Measurements from ENCODE around the gene CUBN.

The CUBN gene

DNA sequence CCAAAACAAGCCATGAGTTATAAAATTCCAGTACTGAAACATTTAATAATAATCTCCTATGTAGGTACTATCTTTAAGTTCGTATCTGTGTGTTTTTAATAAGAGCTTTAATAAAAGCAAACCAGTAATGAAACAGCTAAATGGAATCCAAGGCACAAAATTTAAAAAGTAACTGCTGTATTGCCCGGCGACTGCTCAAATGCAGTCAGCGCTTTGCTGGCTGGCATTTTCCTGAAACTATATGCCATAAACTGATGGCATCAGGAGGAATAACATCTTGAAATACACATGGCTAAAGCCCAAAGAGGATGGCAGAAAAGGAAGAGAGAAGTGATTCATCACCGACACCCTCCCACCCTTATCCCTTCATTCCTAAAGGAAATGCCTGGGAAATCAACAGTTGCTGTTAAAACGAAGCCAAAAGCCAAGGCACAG is 133.1 kb downstream of the CUBN start:
- peak; percentile 51 for DNase-seq

DNA sequence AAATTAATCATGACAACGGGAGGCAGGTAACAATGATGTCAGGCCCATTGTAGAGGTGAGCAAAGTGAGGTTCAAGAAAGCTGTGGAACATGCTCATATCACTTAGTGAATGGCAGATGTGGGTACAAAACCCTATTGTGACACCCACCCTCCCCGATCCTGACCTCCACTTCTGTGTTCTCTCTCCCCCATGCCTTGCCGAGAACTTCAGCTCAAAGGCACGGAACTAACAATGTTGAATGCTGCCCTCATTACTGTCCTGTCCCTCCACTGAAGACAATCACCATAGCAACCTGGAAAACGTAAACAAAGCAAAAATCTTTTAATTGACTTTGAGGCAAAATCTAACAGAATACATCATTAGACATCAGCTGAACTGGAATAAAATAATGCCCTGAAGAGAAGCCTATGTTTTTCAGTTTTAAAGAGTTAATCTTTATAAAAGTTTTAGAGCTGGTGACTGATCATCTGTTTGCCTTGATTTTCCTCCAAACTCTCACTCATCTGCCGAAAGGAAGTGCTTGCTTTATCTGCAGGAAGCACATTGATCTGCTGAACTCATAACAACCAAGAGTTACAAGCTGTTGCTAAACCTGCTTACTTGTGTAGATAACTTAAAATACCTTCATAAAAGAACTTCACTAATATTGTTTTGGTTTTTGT is 133.6 kb downstream of the CUBN start:
- peak; percentile 86 for DNase-seq
- H3K27me3 ChIP-seq (ENCODE audit: insufficient read depth, low read length, poor library complexity) = no peaks in the 10 kb centered on the region
- H3K79me2 ChIP-seq (ENCODE audit: control insufficient read depth, insufficient read depth, low read length) = no peaks in the 10 kb centered on the region
- H2BK15ac ChIP-seq (replicated peaks; ENCODE audit: low read depth) = no peak overlapping the region
- H3K27ac ChIP-seq (ENCODE audit: low read depth, low read length) = no peak overlapping the region
- H2BK120ac ChIP-seq (ENCODE audit: low read depth, low read length) = no peak overlapping the region
- H3K56ac ChIP-seq (ENCODE audit: low read length) = no peak overlapping the region
- H4K8ac ChIP-seq (ENCODE audit: low read depth, low read length) = no peak overlapping the region
- WGBS (ENCODE audit: extremely low coverage, insufficient coverage, low lambda C conversion rate) = no CpG with 5 or more reads among the region's 6 CpGs
- no peaks in the 10 kb centered on the region for H3K4me1 ChIP-seq (ENCODE audit: control insufficient read depth, low read depth, low read length)
- no peak overlapping the region for H2BK5ac ChIP-seq (ENCODE audit: low read length)
- no peak overlapping the region for H2AK5ac ChIP-seq (ENCODE audit: low read length)
- no peak overlapping the region for H3K4ac ChIP-seq (ENCODE audit: low read depth, low read length)
- no peak overlapping the region for H3K18ac ChIP-seq (ENCODE audit: low read length)
- no peak overlapping the region for H4K5ac ChIP-seq (ENCODE audit: low read length)
- no peaks in the 10 kb centered on the region for H3K79me1 ChIP-seq (ENCODE audit: low read length)
- H3K23ac ChIP-seq (ENCODE audit: low read length) = no peak overlapping the region
- no peak overlapping the region for H3K4me3 ChIP-seq (ENCODE audit: low read length)
- H3K9ac ChIP-seq (ENCODE audit: low read length) = no peak overlapping the region
- H3K4me2 ChIP-seq (ENCODE audit: low read length) = no peak overlapping the region
- H3K36me3 ChIP-seq (ENCODE audit: control insufficient read depth, insufficient read depth, low read length) = no peaks in the 10 kb centered on the region

More for the DNA sequence above, 133.1 kb downstream of the CUBN start:
- no peak overlapping the region for H3K4me2 ChIP-seq (ENCODE audit: low read length)
- no peak overlapping the region for H2BK15ac ChIP-seq (replicated peaks; ENCODE audit: low read depth)
- no peak overlapping the region for H2BK5ac ChIP-seq (ENCODE audit: low read length)
- WGBS (ENCODE audit: extremely low coverage, insufficient coverage, low lambda C conversion rate) = no CpG with 5 or more reads among the region's 6 CpGs
- no peak overlapping the region for H3K23ac ChIP-seq (ENCODE audit: low read length)
- no peaks in the 10 kb centered on the region for H3K79me2 ChIP-seq (ENCODE audit: control insufficient read depth, insufficient read depth, low read length)
- no peaks in the 10 kb centered on the region for H3K79me1 ChIP-seq (ENCODE audit: low read length)
- no peak overlapping the region for H2BK120ac ChIP-seq (ENCODE audit: low read depth, low read length)
- no peak overlapping the region for H3K4me3 ChIP-seq (ENCODE audit: low read length)
- no peak overlapping the region for H3K27ac ChIP-seq (ENCODE audit: low read depth, low read length)
- H4K8ac ChIP-seq (ENCODE audit: low read depth, low read length) = no peak overlapping the region
- H2AK5ac ChIP-seq (ENCODE audit: low read length) = no peak overlapping the region
- H3K27me3 ChIP-seq (ENCODE audit: insufficient read depth, low read length, poor library complexity) = no peaks in the 10 kb centered on the region
- no peak overlapping the region for H3K4ac ChIP-seq (ENCODE audit: low read depth, low read length)
- no peaks in the 10 kb centered on the region for H3K4me1 ChIP-seq (ENCODE audit: control insufficient read depth, low read depth, low read length)
- no peak overlapping the region for H3K56ac ChIP-seq (ENCODE audit: low read length)
- no peaks in the 10 kb centered on the region for H3K36me3 ChIP-seq (ENCODE audit: control insufficient read depth, insufficient read depth, low read length)
- no peak overlapping the region for H3K9ac ChIP-seq (ENCODE audit: low read length)
- no peak overlapping the region for H4K5ac ChIP-seq (ENCODE audit: low read length)
- H3K18ac ChIP-seq (ENCODE audit: low read length) = no peak overlapping the region

DNA sequence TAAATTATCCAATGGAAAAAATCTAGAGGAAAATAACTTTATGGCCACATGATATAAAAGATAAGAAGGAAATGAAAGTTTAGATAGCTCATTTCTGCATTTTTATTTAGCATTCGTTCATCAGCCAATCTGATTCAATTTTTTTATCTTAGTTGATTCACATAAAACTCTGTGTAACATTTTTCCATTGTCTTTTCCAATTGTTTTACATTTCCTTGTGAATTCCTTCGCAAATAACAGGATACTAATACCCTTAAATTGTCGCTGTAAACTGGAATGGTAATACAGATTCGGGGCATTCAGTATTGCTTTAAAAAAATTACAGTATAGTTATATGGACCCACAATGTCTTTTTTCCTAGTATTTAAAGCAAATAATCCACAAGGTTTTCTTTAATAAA is 136.4 kb downstream of the CUBN start:
- no peak overlapping the region for H2AK5ac ChIP-seq (ENCODE audit: low read length)
- H3K4me3 ChIP-seq (ENCODE audit: low read length) = no peak overlapping the region
- WGBS (ENCODE audit: extremely low coverage, insufficient coverage, low lambda C conversion rate) = no CpG with 5 or more reads among the region's 4 CpGs

DNA sequence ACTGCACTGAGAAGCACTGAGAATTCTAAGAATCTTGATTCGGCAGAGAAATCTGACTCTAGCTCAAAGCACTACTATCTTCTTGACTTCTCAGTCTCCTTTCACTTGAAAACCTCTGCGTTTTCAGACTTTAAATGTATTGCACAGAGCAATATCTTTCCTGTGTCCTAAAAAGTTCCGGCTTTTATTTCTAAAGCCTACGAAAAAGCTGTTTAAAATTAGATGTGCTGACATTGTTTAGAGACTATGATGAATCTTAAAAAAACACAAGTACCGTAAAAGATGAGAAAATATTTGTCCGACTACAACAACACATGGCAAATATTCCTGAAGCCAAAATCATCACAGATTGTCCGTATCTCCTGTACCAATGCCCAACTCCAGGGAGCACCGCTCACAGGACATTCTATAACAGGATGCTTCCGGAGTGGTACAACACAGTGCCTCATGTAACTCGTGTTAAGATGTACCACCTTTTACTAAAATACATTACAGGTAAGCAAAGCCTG is 136.9 kb downstream of the CUBN start:
- Histone ChIP-seq H3K4me3 (ENCODE audit: low read length) (no peak overlapping the region), H3K36me3 (ENCODE audit: control insufficient read depth, insufficient read depth, low read length) (no peaks in the 10 kb centered on the region), H3K27me3 (ENCODE audit: insufficient read depth, low read length, poor library complexity) (no peaks in the 10 kb centered on the region), H3K4me2 (ENCODE audit: low read length) (no peak overlapping the region), H2AK5ac (ENCODE audit: low read length) (no peak overlapping the region), H3K79me1 (ENCODE audit: low read length) (no peaks in the 10 kb centered on the region), H3K23ac (ENCODE audit: low read length) (no peak overlapping the region), H3K18ac (ENCODE audit: low read length) (no peak overlapping the region), H4K5ac (ENCODE audit: low read length) (no peak overlapping the region), H3K56ac (ENCODE audit: low read length) (no peak overlapping the region), H3K4ac (ENCODE audit: low read depth, low read length) (no peak overlapping the region), H4K8ac (ENCODE audit: low read depth, low read length) (no peak overlapping the region), H2BK120ac (ENCODE audit: low read depth, low read length) (no peak overlapping the region), H3K79me2 (ENCODE audit: control insufficient read depth, insufficient read depth, low read length) (no peaks in the 10 kb centered on the region), H2BK5ac (ENCODE audit: low read length) (no peak overlapping the region), H3K4me1 (ENCODE audit: control insufficient read depth, low read depth, low read length) (no peaks in the 10 kb centered on the region), H2BK15ac (replicated peaks; ENCODE audit: low read depth) (peak overlapping the region; percentile 12), H3K9ac (ENCODE audit: low read length) (no peak overlapping the region), H3K27ac (ENCODE audit: low read depth, low read length) (no peak overlapping the region)
- WGBS (ENCODE audit: extremely low coverage, insufficient coverage, low lambda C conversion rate) = no CpG with 5 or more reads among the region's 10 CpGs
- DNase-seq = no peak

More for the DNA sequence above, 136.4 kb downstream of the CUBN start:
- no peak for DNase-seq
- H3K79me1 ChIP-seq (ENCODE audit: low read length) = no peaks in the 10 kb centered on the region
- H2BK5ac ChIP-seq (ENCODE audit: low read length) = no peak overlapping the region
- H3K79me2 ChIP-seq (ENCODE audit: control insufficient read depth, insufficient read depth, low read length) = no peaks in the 10 kb centered on the region
- H4K5ac ChIP-seq (ENCODE audit: low read length) = no peak overlapping the region
- H3K4ac ChIP-seq (ENCODE audit: low read depth, low read length) = no peak overlapping the region
- no peak overlapping the region for H3K27ac ChIP-seq (ENCODE audit: low read depth, low read length)
- H3K18ac ChIP-seq (ENCODE audit: low read length) = no peak overlapping the region
- no peaks in the 10 kb centered on the region for H3K36me3 ChIP-seq (ENCODE audit: control insufficient read depth, insufficient read depth, low read length)
- H3K27me3 ChIP-seq (ENCODE audit: insufficient read depth, low read length, poor library complexity) = no peaks in the 10 kb centered on the region
- H3K23ac ChIP-seq (ENCODE audit: low read length) = no peak overlapping the region
- H3K9ac ChIP-seq (ENCODE audit: low read length) = no peak overlapping the region
- H4K8ac ChIP-seq (ENCODE audit: low read depth, low read length) = no peak overlapping the region
- no peak overlapping the region for H2BK15ac ChIP-seq (replicated peaks; ENCODE audit: low read depth)
- no peaks in the 10 kb centered on the region for H3K4me1 ChIP-seq (ENCODE audit: control insufficient read depth, low read depth, low read length)
- H2BK120ac ChIP-seq (ENCODE audit: low read depth, low read length) = no peak overlapping the region
- H3K4me2 ChIP-seq (ENCODE audit: low read length) = no peak overlapping the region
- no peak overlapping the region for H3K56ac ChIP-seq (ENCODE audit: low read length)

DNA sequence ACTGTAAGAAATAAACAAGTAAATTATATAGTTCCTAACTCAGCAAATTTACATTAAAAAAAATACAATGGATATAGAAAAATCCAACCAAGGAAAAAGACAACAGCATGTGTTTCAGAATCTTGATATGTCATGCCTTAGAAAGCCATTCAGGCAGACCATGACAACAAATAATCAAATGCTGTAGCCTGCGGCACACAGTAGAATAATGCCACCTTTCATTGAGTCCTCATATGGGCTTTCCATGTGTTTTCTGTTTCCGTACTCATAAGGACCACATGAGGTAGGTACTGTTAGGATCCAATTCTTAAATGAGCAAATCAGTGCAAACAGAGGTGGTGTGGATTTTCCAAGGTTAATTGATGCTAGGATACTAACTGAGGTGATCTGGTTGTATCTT is 138.6 kb downstream of the CUBN start:
- Histone ChIP-seq H3K36me3 (ENCODE audit: control insufficient read depth, insufficient read depth, low read length) (no peaks in the 10 kb centered on the region), H4K5ac (ENCODE audit: low read length) (no peak overlapping the region), H3K23ac (ENCODE audit: low read length) (no peak overlapping the region), H3K18ac (ENCODE audit: low read length) (no peak overlapping the region), H3K4me1 (ENCODE audit: control insufficient read depth, low read depth, low read length) (peaks cover 1% of the 10 kb centered on the region), H3K27ac (ENCODE audit: low read depth, low read length) (no peak overlapping the region), H3K27me3 (ENCODE audit: insufficient read depth, low read length, poor library complexity) (no peaks in the 10 kb centered on the region), H2BK120ac (ENCODE audit: low read depth, low read length) (no peak overlapping the region), H3K9ac (ENCODE audit: low read length) (no peak overlapping the region), H3K4ac (ENCODE audit: low read depth, low read length) (no peak overlapping the region), H3K56ac (ENCODE audit: low read length) (no peak overlapping the region), H3K4me2 (ENCODE audit: low read length) (no peak overlapping the region), H3K4me3 (ENCODE audit: low read length) (no peak overlapping the region), H3K79me2 (ENCODE audit: control insufficient read depth, insufficient read depth, low read length) (no peaks in the 10 kb centered on the region), H2AK5ac (ENCODE audit: low read length) (no peak overlapping the region), H3K79me1 (ENCODE audit: low read length) (no peaks in the 10 kb centered on the region), H2BK5ac (ENCODE audit: low read length) (no peak overlapping the region), H2BK15ac (replicated peaks; ENCODE audit: low read depth) (no peak overlapping the region), H4K8ac (ENCODE audit: low read depth, low read length) (no peak overlapping the region)
- WGBS (ENCODE audit: extremely low coverage, insufficient coverage, low lambda C conversion rate) = no CpG with 5 or more reads among the region's 2 CpGs
- no peak for DNase-seq

DNA sequence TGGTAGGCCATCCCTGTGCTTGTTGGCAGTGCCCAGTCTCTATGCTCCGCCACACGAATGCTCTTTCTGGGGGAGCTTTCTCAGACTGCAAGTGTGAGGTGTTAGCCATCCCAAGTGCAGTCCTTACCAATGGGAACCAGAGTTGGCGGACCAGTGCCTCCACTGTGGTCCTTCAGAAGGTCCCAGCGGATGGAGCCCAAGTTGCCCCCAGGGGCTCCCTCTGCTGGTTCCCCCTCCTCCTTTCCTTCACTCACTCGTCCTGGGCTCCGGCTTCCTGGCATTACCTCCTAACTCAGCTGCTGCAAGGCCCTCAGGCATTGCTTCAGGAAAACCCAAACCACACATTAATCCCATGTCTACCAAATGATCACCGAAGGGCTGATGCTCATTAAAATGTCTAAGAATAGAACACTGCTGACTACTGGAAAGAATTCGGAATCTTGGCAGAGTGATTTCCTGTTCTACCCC is 139.8 kb downstream of the CUBN start:
- Histone ChIP-seq H3K4ac (ENCODE audit: low read depth, low read length) (no peak overlapping the region), H2AK5ac (ENCODE audit: low read length) (no peak overlapping the region), H4K5ac (ENCODE audit: low read length) (no peak overlapping the region), H3K9ac (ENCODE audit: low read length) (no peak overlapping the region), H3K27me3 (ENCODE audit: insufficient read depth, low read length, poor library complexity) (no peaks in the 10 kb centered on the region), H3K4me2 (ENCODE audit: low read length) (no peak overlapping the region), H3K4me3 (ENCODE audit: low read length) (no peak overlapping the region), H3K4me1 (ENCODE audit: control insufficient read depth, low read depth, low read length) (peaks cover 1% of the 10 kb centered on the region), H3K23ac (ENCODE audit: low read length) (no peak overlapping the region), H3K56ac (ENCODE audit: low read length) (peak overlapping the region; percentile 26), H2BK5ac (ENCODE audit: low read length) (no peak overlapping the region), H3K79me2 (ENCODE audit: control insufficient read depth, insufficient read depth, low read length) (no peaks in the 10 kb centered on the region), H3K18ac (ENCODE audit: low read length) (no peak overlapping the region), H3K27ac (ENCODE audit: low read depth, low read length) (no peak overlapping the region), H4K8ac (ENCODE audit: low read depth, low read length) (no peak overlapping the region), H2BK15ac (replicated peaks; ENCODE audit: low read depth) (no peak overlapping the region), H3K79me1 (ENCODE audit: low read length) (no peaks in the 10 kb centered on the region), H2BK120ac (ENCODE audit: low read depth, low read length) (no peak overlapping the region), H3K36me3 (ENCODE audit: control insufficient read depth, insufficient read depth, low read length) (no peaks in the 10 kb centered on the region)
- no CpG with 5 or more reads among the region's 8 CpGs for WGBS (ENCODE audit: extremely low coverage, insufficient coverage, low lambda C conversion rate)
- peak; percentile 73 for DNase-seq
